Right forelimb (tissue), 1 donor: ENCODE results near the gene NBEA.

Experiments used
- DNase-seq: peaks from one replicate; pipeline ENCODE4 v3.0.0-alpha.2; 2018

The NBEA gene

DNA sequence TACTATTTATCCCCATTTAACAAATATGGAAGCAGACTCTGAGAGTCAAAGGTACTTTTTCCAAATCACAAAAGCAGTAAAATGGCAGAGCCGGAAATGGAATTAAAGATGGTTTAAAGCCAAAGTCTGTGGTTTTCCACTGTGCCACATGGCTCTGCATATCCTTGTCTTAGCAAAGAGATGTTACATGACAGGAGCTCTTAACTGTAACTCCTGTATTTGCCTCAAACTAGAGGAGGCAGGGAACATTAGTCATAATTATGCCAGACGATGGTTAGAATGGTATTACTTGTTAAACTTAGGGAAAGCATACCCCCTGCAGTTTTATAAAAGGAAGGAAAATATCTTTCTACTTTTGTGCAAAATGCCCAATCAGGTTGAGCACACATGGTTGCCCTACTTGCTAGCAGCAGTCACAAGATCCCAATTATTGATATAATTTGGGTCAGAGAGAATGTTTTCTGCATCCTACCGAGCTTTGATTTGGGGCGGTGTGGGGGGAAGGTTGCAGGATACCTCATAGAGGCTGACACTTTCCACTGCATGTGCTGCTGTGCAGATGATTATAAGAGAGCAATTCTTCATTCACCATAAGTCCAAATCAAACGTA, 576.4 kb downstream of the NBEA start:
- DNase-seq, result no peak

DNA sequence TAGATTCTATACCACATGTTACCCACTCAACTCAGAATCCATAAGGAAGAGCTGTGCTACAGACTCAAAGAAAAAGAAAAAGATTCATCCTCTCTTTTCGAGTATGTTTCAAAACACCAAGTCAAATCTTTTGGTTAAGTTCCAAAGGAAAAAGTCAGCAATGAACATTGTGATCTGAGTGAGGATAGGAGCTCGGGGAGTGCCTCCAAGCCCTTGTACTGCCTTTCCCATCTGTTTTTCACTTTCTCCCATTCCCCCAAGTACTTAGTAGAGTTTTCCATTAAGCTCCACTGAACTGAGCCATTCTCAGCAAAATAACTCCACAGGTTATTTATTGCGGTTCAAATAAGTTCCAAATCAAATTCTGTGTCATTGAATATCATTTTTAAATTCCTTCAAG, 582.1 kb downstream of the NBEA start:
- DNase-seq, result no peak

DNA sequence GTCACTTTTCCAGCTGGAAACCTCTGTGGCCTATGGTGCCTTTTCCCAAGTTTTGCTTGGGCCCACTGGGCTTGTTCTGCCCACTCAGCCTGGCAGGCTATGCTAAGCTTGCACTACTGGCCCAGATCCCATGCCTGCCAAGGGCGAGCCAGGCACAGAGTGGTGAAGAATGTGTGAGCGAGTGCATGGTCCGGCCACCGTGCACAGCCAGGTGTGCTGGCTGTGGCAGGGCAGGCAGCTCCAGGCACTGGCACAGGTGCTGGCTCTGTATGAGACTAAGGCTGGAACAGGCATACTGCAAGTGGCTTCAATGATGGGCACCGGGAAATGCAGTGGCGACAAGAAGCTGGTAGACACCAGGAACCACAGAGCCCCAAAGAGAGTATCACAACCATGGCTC, 584.5 kb downstream of the NBEA start:
- no peak for DNase-seq

DNA sequence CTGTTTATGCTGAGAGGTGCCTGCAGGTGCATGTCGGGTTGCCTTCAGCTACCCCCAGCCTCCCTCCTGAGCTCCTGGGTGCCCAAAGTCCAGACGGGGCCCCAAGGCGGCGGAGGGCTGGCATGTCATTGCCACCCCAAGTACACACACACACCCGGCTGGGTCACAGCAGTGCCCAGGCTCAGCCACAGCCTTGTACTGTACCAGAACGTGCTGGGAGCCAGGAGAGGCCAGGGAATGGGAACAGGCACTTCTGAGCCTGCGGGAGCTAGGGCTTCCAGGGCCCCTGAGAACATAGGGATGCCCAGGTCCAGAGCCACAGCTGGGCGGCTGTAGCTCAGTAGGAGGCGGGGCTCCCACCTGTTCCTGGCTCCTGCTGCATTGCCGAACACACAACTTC, 585.4 kb downstream of the NBEA start:
- no peak for DNase-seq

DNA sequence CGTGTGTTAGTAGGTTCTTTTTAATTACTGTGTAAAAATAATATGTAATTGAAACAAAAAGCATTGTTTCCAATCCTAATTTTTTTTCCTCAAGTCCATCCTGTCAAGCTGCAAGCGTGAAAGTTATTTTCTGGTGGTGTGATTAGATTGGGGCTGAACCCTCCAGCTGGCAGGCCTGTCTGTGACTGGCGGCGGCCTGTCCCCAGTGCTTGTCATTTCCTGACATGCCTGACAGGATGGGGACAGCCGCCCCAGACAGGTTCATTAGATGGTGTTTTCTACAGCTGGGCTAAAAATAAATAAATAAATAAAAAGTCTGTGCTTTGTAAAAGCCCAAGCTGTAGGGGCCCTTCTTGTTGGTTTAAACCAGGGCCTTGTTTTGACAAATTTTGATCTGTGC, 588.1 kb downstream of the NBEA start:
- no peak for DNase-seq

GRCh38 chr13:35530581-35530980, 588.5 kb downstream of the NBEA start:
- no peak for DNase-seq

GRCh38 chr13:35531526-35531925, 589.5 kb downstream of the NBEA start:
- no peak for DNase-seq

DNA sequence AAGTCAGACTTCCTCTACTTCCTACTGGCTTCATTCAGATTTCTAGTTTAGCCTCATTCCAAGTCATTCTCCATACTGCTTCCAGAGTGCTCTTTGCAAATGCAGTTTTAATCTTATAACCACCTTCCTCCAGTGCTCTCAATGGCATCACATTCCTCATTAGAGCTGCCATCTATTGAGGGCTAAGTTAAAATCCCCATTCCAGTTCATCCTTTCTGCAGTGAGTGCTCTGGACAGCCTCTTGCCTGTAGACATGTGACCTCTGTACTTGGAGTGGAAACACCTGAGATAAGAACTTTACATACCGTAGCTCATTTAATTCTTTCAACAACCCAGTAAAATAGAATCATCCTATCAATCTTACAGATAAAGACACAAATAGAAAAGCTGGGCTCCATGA, 592.3 kb downstream of the NBEA start:
- no peak for DNase-seq

DNA sequence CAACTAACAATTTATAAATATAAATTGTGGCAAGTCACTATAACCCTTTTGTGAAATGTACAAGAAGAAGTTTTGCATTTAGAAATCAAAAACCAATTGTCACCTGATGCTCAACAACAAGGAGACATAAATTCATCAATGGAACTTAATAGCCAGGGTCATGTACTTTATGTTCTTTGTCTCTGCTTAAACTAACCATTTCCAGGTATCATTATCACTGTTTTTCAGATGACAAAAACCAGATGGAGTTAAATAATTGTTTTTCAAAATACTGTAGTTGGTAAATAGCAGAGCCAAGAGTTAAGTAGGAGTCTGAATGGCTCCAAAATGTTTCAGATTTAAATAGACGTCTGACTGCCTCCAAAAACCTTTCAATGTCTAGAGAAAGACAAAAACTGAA, 606.7 kb downstream of the NBEA start:
- DNase-seq, result no peak

DNA sequence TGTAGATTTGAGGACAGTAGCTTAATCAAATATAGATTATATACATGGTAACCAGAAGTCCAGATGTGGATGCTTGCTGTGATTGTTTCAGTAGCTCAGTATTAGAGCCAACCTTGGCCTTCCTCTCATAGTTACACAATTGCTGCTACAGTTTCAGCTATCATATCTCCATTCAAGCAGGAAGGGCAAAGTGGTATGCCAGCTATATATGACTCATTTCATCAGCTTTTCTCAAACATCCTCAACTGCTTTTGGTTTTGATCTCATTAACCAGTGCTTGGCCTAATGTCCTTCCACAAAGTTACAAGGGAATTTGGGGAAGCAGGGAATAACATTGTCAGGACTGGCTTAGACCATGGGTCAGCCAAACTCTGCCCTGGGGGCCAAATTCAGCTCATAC, 607.4 kb downstream of the NBEA start:
- no peak for DNase-seq

DNA sequence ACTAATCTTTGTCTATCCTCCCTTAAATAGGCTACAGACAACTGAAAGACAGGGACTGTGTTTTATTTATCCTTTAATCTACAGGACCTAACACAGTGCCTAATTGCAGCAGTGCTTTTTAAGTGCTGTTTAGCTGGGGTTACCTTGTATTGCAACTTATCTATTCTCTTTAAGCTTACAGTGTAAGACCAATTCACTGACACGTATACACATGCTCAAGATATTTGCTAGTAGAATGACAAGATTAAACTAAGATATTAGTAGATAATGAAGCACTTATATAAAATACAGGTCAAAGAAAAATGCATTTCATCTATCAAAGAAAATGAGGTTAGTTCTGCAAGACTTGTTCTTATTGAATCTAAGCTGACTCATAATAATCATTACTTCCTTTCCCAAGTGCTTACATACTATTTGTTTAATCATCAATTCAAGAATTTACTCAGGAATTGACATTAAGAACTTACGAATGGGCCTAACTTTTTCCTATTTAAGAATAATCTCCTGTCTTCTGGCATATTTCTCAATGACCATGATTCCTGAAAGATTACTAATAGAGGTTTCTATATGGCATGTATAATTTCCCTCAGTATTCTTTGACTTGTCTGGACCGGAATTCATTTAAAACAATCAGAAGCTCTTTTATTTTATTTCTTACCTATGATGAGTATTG, 610.2 kb downstream of the NBEA start:
- no peak for DNase-seq

- no peak for DNase-seq
These were observed 613.0 kb downstream of the NBEA start for GRCh38 chr13:35554972-35555623.

DNA sequence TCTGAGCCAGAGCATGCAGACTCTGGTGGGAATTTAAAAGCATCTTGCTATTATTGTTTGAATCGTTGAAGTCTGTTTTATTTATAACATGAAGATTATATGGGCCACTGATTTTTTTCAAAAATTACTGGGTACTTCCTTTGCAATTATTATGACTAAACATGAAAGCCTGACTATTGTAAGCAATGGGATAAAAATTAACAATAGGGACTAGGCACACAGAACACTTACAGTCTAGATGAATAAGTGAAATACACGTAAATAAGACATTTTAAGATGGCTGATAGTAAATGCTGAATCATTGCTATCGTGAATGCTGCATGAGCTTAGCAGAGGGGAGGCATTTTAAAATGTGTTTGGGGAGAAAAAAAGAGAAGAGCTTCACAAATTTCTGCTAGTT, 615.4 kb downstream of the NBEA start:
- DNase-seq, result no peak

GRCh38 chr13:35561540-35561939, 619.5 kb downstream of the NBEA start:
- DNase-seq, result no peak

- no peak for DNase-seq
These were observed 623.2 kb downstream of the NBEA start for GRCh38 chr13:35565273-35565672.

DNA sequence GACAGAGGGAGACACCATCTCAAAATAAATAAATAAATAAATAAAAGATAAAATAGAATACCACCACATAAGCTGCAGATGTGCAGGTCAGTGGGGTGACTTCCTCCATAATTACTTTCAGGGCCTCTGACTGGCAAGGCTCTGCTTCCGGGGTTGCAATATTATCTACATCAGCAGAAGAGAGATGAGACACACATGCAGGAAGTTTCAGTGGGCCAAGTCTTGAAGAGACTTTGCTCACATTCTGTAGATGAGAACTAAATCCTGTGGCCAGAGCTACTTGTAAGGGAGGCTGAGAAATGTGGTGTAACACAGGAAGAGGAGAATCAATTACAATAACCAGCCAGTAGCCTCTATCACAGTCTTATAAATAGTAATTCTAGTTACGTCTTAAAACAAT, 624.3 kb downstream of the NBEA start:
- no peak for DNase-seq

GRCh38 chr13:35567406-35567980, 625.4 kb downstream of the NBEA start:
- no peak for DNase-seq

- DNase-seq, result no peak
These were observed 631.6 kb downstream of the NBEA start for GRCh38 chr13:35573639-35574038.

- DNase-seq, result no peak
These were observed 650.4 kb downstream of the NBEA start for GRCh38 chr13:35592457-35592856.

DNA sequence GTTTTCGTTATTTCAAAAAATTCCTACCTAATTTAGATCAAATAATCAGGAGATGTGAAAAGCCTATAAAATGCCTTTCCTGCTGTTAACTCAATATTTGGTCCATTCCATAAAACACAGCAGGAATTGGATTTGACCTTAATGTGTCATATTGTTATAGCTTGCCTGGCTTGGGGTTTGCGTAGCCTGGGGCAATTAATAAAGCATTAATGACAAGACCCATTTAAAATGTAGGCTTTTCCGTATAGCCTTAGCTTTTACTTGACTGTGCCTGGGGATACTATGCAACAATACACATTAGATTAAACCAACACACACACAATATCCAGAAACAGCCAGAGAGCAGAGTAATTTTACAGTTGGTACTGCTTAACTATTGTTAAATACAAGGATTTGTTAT, 651.6 kb downstream of the NBEA start:
- no peak for DNase-seq

DNA sequence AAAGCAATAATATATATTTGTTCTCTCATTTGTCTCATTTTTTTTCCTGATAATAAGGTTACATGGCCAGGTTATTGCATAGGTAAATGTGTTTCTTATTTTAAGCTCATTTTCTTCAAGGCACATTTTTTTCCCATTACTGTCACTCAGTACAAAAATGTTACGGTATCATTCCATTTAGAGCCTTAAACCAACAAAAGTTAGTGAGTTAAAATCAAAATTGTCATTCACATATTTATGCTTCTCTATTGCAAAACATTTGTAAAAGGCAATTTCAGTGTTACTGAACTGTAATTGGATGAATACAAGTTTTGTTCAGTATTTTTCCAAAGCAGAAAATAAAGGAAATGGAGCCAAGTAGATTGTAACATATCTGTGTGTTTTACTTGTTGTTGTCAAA, 652.0 kb downstream of the NBEA start:
- no peak for DNase-seq

DNA sequence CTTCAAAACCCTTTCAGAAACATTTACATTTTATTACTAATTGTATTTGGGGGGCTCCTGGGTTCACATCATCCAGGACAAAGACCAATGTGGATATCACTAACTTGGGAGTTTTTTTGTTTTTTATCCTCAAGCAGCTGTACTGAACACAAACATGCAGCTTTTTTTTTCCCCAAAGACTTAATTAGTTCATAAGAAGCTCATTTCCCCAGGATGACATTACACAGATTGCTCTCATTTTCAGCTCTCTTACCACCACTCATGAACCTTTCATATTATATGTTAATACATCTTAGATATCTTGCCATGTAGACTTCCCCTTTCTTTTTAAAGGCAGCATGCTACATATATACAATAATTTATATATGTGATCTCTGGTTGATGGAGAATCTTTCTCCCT, 653.1 kb downstream of the NBEA start:
- DNase-seq, result no peak

- DNase-seq, result no peak
These were observed 654.4 kb downstream of the NBEA start for GRCh38 chr13:35596321-35597030.

- DNase-seq, result no peak
These were observed 655.4 kb downstream of the NBEA start for GRCh38 chr13:35597451-35597850.
